ENCODE measurements around the gene OTULIN.

Gene OTULIN

DNA sequence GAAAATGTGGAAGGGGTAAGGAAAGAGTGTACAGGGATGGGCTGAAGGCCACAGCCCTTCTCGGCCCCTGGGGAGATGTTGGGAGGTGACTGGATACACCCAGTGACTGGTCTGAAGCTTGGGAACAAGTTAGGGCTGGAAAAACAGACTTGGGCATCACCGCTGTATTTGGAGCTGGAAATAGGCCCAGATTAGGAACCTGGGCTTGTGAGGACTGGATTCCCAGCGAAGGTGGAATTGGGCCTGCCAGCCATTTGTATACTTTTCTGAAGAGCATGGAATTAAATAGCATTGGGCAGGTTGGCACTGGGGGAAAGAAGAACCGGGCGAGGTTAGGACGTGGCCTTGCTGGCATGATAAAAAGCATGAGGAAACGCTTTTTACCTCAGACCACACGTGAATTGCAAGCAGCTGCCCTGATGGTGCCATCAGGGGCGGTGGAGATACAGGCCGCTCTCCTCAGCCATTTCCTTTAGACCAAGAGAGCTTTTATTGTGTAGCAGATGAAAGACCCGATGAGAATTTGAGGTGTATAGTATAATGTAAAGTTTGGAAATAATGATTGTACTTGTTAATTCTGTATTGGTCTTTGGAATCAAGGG lies 37.8 kb downstream of the OTULIN start:
- H3K4me1 ChIP-seq (ENCODE audit: control insufficient read depth, insufficient read depth, low read length) = no peaks in the 10 kb centered on the region
- H3K27me3 ChIP-seq (ENCODE audit: control insufficient read depth, insufficient read depth, low read length) = no peaks in the 10 kb centered on the region
- H3K9ac ChIP-seq (ENCODE audit: low read length) = no peak overlapping the region
- peaks cover 8% of the 10 kb centered on the region for H3K36me3 ChIP-seq (ENCODE audit: control insufficient read depth, insufficient read depth, low read length)
- no peak overlapping the region for H3K4me3 ChIP-seq (ENCODE audit: low read length)
- no peak overlapping the region for H3K27ac ChIP-seq (ENCODE audit: low read depth, low read length)

- Histone ChIP-seq H3K4me1 (ENCODE audit: control insufficient read depth, insufficient read depth, low read length) (no peaks in the 10 kb centered on the region), H3K27me3 (ENCODE audit: control insufficient read depth, insufficient read depth, low read length) (no peaks in the 10 kb centered on the region), H3K9ac (ENCODE audit: low read length) (no peak overlapping the region), H3K27ac (ENCODE audit: low read depth, low read length) (no peak overlapping the region), H3K4me3 (ENCODE audit: low read length) (no peak overlapping the region), H3K36me3 (ENCODE audit: control insufficient read depth, insufficient read depth, low read length) (peaks cover 4% of the 10 kb centered on the region)
Measured at GRCh38 chr5:14705556-14705955, 41.0 kb downstream of the OTULIN start.

GRCh38 chr5:14706615-14707021 lies 42.1 kb downstream of the OTULIN start:
- H3K4me1 ChIP-seq (ENCODE audit: control insufficient read depth, insufficient read depth, low read length) = no peaks in the 10 kb centered on the region
- peaks cover 10% of the 10 kb centered on the region for H3K36me3 ChIP-seq (ENCODE audit: control insufficient read depth, insufficient read depth, low read length)
- no peaks in the 10 kb centered on the region for H3K27me3 ChIP-seq (ENCODE audit: control insufficient read depth, insufficient read depth, low read length)
- H3K9ac ChIP-seq (ENCODE audit: low read length) = no peak overlapping the region
- H3K4me3 ChIP-seq (ENCODE audit: low read length) = no peak overlapping the region
- no peak overlapping the region for H3K27ac ChIP-seq (ENCODE audit: low read depth, low read length)

GRCh38 chr5:14707811-14708390 lies 43.4 kb downstream of the OTULIN start:
- no peak overlapping the region for H3K27ac ChIP-seq (ENCODE audit: low read depth, low read length)
- no peaks in the 10 kb centered on the region for H3K4me1 ChIP-seq (ENCODE audit: control insufficient read depth, insufficient read depth, low read length)
- no peak overlapping the region for H3K4me3 ChIP-seq (ENCODE audit: low read length)
- peaks cover 10% of the 10 kb centered on the region for H3K36me3 ChIP-seq (ENCODE audit: control insufficient read depth, insufficient read depth, low read length)
- H3K9ac ChIP-seq (ENCODE audit: low read length) = no peak overlapping the region
- H3K27me3 ChIP-seq (ENCODE audit: control insufficient read depth, insufficient read depth, low read length) = no peaks in the 10 kb centered on the region

DNA sequence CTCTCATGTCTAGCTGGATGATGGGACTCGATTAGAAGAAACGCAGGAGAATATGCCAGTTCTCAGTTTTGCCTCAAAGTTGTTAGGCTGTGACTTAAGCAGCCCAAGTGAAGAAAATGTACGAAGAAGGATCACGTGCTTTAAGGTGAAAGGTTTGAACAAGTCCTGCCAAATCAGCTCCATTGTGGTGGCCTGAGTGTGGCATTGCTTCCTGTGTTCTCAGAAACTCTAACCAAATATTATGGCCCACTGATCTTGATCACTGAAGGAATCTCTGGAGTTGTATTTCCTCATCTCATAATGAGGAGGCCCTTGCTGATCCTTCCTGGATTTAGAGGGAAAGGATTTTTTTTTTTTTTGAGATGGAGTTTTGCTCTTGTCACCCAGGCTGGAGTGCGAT lies 44.0 kb downstream of the OTULIN start:
- no peaks in the 10 kb centered on the region for H3K4me1 ChIP-seq (ENCODE audit: control insufficient read depth, insufficient read depth, low read length)
- H3K36me3 ChIP-seq (ENCODE audit: control insufficient read depth, insufficient read depth, low read length) = peaks cover 13% of the 10 kb centered on the region
- H3K27ac ChIP-seq (ENCODE audit: low read depth, low read length) = no peak overlapping the region

DNA sequence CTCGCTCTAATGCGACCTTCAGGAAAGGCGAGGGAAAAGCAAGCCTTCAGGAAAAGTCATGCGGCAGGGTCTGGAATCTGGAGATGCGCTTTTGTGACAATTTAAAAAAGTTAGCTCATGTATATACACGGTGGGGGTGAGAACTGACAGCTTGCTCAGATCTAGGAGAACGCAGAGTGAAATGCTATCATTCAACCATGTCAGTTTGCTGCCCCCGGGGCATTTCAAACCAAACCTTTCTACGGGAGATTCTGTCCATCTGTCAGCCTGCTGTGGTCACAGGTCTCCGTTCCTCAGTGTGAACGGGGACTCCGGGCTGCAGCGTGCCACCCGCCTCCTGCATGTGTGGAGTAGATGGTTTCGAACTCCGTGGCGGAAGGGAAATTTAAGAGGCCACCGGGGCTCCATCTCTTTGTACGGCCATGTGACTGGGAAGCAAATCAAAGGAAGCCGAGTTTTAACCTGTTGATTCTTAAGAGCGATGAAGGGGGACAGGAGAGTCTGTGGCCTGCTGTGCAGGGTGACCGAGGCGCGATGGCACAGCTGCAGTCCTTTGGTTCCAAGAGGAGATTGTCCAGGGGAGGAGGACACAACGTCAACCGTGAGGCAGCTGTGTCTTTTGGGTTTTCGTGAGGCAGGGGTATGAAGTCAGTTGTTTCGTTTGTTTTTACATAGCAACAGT lies 45.9 kb downstream of the OTULIN start:
- no peaks in the 10 kb centered on the region for H3K27me3 ChIP-seq (ENCODE audit: control insufficient read depth, insufficient read depth, low read length)
- no peaks in the 10 kb centered on the region for H3K4me1 ChIP-seq (ENCODE audit: control insufficient read depth, insufficient read depth, low read length)
- no peak overlapping the region for H3K4me3 ChIP-seq (ENCODE audit: low read length)
- H3K27ac ChIP-seq (ENCODE audit: low read depth, low read length) = no peak overlapping the region
- H3K9ac ChIP-seq (ENCODE audit: low read length) = no peak overlapping the region
- peaks cover 26% of the 10 kb centered on the region for H3K36me3 ChIP-seq (ENCODE audit: control insufficient read depth, insufficient read depth, low read length)

More for the DNA sequence above, 44.0 kb downstream of the OTULIN start:
- Histone ChIP-seq H3K9ac (ENCODE audit: low read length) (no peak overlapping the region), H3K4me3 (ENCODE audit: low read length) (no peak overlapping the region), H3K27me3 (ENCODE audit: control insufficient read depth, insufficient read depth, low read length) (no peaks in the 10 kb centered on the region)

- Histone ChIP-seq H3K36me3 (ENCODE audit: control insufficient read depth, insufficient read depth, low read length) (peaks cover 29% of the 10 kb centered on the region), H3K27me3 (ENCODE audit: control insufficient read depth, insufficient read depth, low read length) (no peaks in the 10 kb centered on the region), H3K4me1 (ENCODE audit: control insufficient read depth, insufficient read depth, low read length) (no peaks in the 10 kb centered on the region), H3K27ac (ENCODE audit: low read depth, low read length) (no peak overlapping the region), H3K4me3 (ENCODE audit: low read length) (no peak overlapping the region), H3K9ac (ENCODE audit: low read length) (no peak overlapping the region)
Measured at GRCh38 chr5:14712131-14712530, 47.6 kb downstream of the OTULIN start.

GRCh38 chr5:14712666-14713065 lies 48.1 kb downstream of the OTULIN start:
- Histone ChIP-seq H3K4me3 (ENCODE audit: low read length) (no peak overlapping the region), H3K9ac (ENCODE audit: low read length) (no peak overlapping the region), H3K27me3 (ENCODE audit: control insufficient read depth, insufficient read depth, low read length) (no peaks in the 10 kb centered on the region), H3K36me3 (ENCODE audit: control insufficient read depth, insufficient read depth, low read length) (peaks cover 29% of the 10 kb centered on the region), H3K4me1 (ENCODE audit: control insufficient read depth, insufficient read depth, low read length) (no peaks in the 10 kb centered on the region), H3K27ac (ENCODE audit: low read depth, low read length) (no peak overlapping the region)

DNA sequence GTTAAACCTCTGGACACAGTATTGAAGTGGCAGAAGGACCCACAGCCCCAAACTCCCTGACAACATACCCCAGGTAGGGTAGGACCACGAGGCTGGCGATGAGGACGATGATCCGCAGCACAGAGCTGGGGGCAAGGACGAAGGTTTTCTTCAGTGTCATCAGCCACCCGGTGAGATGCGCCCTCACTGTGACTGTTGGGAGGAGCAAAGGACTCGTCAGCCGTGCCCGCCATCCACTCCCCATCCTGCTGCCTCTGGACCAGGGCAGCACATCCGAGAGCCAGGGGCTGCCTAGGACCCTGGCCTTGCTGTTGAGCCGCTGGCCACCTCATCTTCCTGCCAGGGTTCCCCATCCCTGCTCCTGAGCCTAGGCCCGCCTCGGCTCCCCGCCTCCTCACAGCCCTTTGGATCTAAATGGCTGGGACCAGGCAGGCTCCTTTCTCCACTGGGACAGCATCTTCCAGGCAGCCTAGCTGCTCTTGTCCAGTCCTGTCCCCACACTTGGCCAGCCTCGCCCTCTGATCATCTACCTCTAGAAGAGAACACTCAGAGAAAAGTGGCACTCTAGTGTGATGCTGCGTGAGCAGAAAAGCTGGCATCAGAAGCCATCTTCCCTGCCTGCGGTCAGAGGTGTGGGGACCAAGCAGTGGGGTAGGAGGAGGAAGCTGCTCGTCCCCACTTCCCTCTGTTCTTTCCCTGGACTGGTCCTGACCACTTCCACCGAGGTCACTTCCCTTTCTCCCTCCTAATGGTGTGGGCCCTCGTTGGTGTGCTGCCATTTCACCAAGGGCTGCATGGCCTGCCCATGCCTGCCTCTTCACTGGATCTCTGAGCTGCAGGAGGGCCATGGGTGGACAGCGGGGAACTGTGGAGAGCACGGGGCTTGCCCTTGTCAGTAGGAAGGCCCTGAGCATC lies 49.2 kb downstream of the OTULIN start:
- no peaks in the 10 kb centered on the region for H3K4me1 ChIP-seq (ENCODE audit: control insufficient read depth, insufficient read depth, low read length)
- no peaks in the 10 kb centered on the region for H3K27me3 ChIP-seq (ENCODE audit: control insufficient read depth, insufficient read depth, low read length)
- no peak overlapping the region for H3K4me3 ChIP-seq (ENCODE audit: low read length)
- H3K9ac ChIP-seq (ENCODE audit: low read length) = no peak overlapping the region
- no peak overlapping the region for H3K27ac ChIP-seq (ENCODE audit: low read depth, low read length)
- peaks cover 29% of the 10 kb centered on the region for H3K36me3 ChIP-seq (ENCODE audit: control insufficient read depth, insufficient read depth, low read length)

DNA sequence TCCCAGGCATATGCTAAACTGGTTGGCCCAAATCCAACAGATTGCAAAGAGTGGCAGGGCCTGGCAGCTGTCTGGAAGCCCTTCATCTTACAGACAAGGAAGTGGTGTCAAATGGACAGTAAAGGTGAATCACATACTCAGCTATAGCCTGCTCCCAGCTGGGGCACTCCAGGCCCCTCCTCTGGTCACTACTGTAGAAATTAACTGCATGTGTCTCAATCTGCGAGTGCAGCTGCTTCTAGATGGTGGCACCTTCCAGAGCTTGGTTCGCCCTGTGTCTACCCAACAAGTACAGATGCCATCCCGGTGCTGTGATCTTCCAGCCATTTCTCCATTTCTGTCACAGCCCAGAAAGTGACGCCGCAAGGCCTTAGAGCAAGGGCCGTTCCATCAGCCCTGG lies 50.2 kb downstream of the OTULIN start:
- Histone ChIP-seq H3K27ac (ENCODE audit: low read depth, low read length) (no peak overlapping the region), H3K36me3 (ENCODE audit: control insufficient read depth, insufficient read depth, low read length) (peaks cover 29% of the 10 kb centered on the region), H3K27me3 (ENCODE audit: control insufficient read depth, insufficient read depth, low read length) (no peaks in the 10 kb centered on the region), H3K4me3 (ENCODE audit: low read length) (no peak overlapping the region), H3K9ac (ENCODE audit: low read length) (no peak overlapping the region), H3K4me1 (ENCODE audit: control insufficient read depth, insufficient read depth, low read length) (no peaks in the 10 kb centered on the region)

GRCh38 chr5:14715481-14715880 lies 51.0 kb downstream of the OTULIN start:
- Histone ChIP-seq H3K9ac (ENCODE audit: low read length) (no peak overlapping the region), H3K27ac (ENCODE audit: low read depth, low read length) (no peak overlapping the region), H3K4me3 (ENCODE audit: low read length) (no peak overlapping the region), H3K36me3 (ENCODE audit: control insufficient read depth, insufficient read depth, low read length) (peaks cover 25% of the 10 kb centered on the region), H3K4me1 (ENCODE audit: control insufficient read depth, insufficient read depth, low read length) (no peaks in the 10 kb centered on the region), H3K27me3 (ENCODE audit: control insufficient read depth, insufficient read depth, low read length) (no peaks in the 10 kb centered on the region)
